Endodermal cell (in vitro differentiated cells): ENCODE data around the gene TAOK2. TPM values are rescaled to one million over a fixed set of nuclear protein-coding genes. Genes with fewer than 3 reads are reported as not detected.

Experiments used
- DNase-seq: peaks from one replicate; pipeline ENCODE4 v3.0.0-alpha.2; 2017
- H3K27ac ChIP-seq: 2 replicates; pipeline ENCODE4 v1.5.1; 2013; ENCODE audit warnings: mild to moderate bottlenecking, low read depth, low read length, moderate library complexity
- H3K27me3 ChIP-seq: 2 replicates; pipeline ENCODE4 v1.6.1; 2013; ENCODE audit warnings: mild to moderate bottlenecking, low read length, moderate library complexity; ENCODE audit not compliant: insufficient read depth, control insufficient read depth, poor library complexity, severe bottlenecking
- H3K36me3 ChIP-seq: 2 replicates; pipeline ENCODE4 v1.7.0; 2013; ENCODE audit warnings: mild to moderate bottlenecking, low read length, moderate library complexity; ENCODE audit not compliant: control insufficient read depth, insufficient read depth
- H3K4me1 ChIP-seq: one replicate; pipeline ENCODE4 v1.7.0; 2013; ENCODE audit warnings: low read length; ENCODE audit not compliant: control insufficient read depth, insufficient read depth
- H3K4me3 ChIP-seq: 2 replicates; pipeline ENCODE4 v1.5.1; 2013; ENCODE audit warnings: mild to moderate bottlenecking, low read length, moderate library complexity
- H3K9ac ChIP-seq: 2 replicates; pipeline ENCODE4 v1.6.1; 2013; ENCODE audit warnings: mild to moderate bottlenecking, low read length, moderate library complexity; ENCODE audit not compliant: poor library complexity, severe bottlenecking; ENCODE audit errors: extremely low read depth
- H3K9me3 ChIP-seq: 2 replicates; pipeline ENCODE4 v1.6.1; 2013; ENCODE audit warnings: mild to moderate bottlenecking, low read length, moderate library complexity; ENCODE audit not compliant: control insufficient read depth
- H3K27ac Mint-ChIP-seq: 2 replicates; pipeline ENCODE4 v1.8.0; 2020; ENCODE audit warnings: mixed read lengths
- H3K27me3 Mint-ChIP-seq: 2 replicates; pipeline ENCODE4 v1.8.0; 2021; ENCODE audit warnings: mild to moderate bottlenecking, mixed read lengths; ENCODE audit not compliant: insufficient read depth
- H3K36me3 Mint-ChIP-seq: 2 replicates; pipeline ENCODE4 v1.8.0; 2020; ENCODE audit warnings: low read depth, mixed read lengths
- H3K4me1 Mint-ChIP-seq: 2 replicates; pipeline ENCODE4 v1.8.0; 2020; ENCODE audit warnings: mixed read lengths
- H3K4me3 Mint-ChIP-seq: 2 replicates; pipeline ENCODE4 v1.8.0; 2020; ENCODE audit warnings: mild to moderate bottlenecking, moderate library complexity, mixed read lengths
- H3K9me3 Mint-ChIP-seq: 2 replicates; pipeline ENCODE4 v1.8.0; 2020; ENCODE audit warnings: mild to moderate bottlenecking, mixed read lengths
- WGBS, 2 experiments: methylation state at CpG; one replicate each; pipeline versions ENCODE4 v1.1.5 to v1.1.7; 2013; ENCODE audit warnings: missing lambda C conversion rate in 2 of 2, mixed read lengths in 1 of 2; ENCODE audit not compliant: insufficient coverage in 1 of 2, insufficient read length in 1 of 2; 5-methylcytosine and 5-hydroxymethylcytosine counted together
- total RNA-seq, 2 donors: library from RNA; stranded (reverse); fragmentation: NEBNext Ultra II Directional in 1 of 2; extraction: Animal tissue kit (Norgen Biotek cat#: 25700) in 1 of 2; gene quantifications; 2 replicates in 1 of 2; 3 replicates in 1 of 2; pipeline ENCODE4 v1.2.1, GENCODE V29; 2021
- TF ChIP-seq, protein P1 (sequence below): fragments of 200-600 bp; sonication (generic); conservative IDR thresholded peaks from 2 replicates; pipeline ENCODE4 v1.5.0; 2021; ENCODE audit warnings: antibody characterized with exemption, mild to moderate bottlenecking

The TAOK2 gene
- total RNA-seq, 2 donors from 2014 or later = 44.6 to 50.2 TPM

DNA sequence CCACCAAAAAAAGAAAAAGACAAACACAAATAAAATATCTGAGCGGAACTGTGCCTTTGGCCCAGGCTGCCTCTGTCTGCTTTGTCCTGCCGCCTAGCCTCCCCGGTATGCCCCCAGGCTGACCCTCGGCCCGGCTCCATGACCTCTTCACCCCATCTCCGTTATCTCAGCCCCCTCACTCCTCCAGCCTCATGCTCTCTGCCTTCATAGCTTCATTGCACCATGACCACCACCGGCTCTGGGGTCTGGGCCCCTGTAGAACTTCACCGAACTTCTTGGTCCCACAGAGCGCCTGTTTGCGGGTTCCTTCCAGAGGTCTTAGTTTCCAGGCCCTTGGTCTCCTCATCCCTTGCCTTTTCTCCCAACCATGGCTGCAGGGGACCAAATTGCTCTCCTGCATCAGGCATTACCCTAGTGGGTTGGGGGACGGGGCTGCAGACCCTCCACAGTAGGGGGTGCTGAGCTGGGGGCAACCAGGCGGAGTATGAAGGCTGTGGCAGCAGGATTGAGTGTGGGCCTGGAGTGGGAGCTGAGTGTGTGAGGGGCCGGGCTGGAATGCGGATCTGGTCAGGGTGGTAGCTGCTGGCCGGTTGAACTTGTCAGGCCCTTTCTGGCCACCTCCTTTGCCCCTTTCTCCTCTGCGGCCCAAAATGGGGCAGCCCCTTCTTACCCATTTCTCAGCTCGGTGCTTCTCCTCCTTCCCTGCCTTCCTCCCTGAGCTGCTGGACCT is 14.8 kb downstream of the TAOK2 start:
- no peak overlapping the region for H3K4me3 Mint-ChIP-seq
- H3K36me3 Mint-ChIP-seq = peaks cover 58% of the 10 kb centered on the region
- H3K4me1 Mint-ChIP-seq = no peaks in the 10 kb centered on the region
- H3K4me3 ChIP-seq = no peak overlapping the region
- H3K36me3 ChIP-seq = peaks cover 79% of the 10 kb centered on the region
- 94 to 97% methylated on average over 11 to 17 of the region's 17 CpGs for WGBS, 2 experiments
- no peak overlapping the region for H3K27ac Mint-ChIP-seq
- DNase-seq = no peak
- no peak overlapping the region for H3K27ac ChIP-seq
- H3K27me3 Mint-ChIP-seq = no peaks in the 10 kb centered on the region
- no peaks in the 10 kb centered on the region for H3K27me3 ChIP-seq
- no peaks in the 10 kb centered on the region for H3K9me3 Mint-ChIP-seq
- H3K4me1 ChIP-seq = no peaks in the 10 kb centered on the region
- H3K9ac ChIP-seq = no peak overlapping the region
- H3K9me3 ChIP-seq = no peaks in the 10 kb centered on the region
- TF ChIP-seq, protein P1, sequence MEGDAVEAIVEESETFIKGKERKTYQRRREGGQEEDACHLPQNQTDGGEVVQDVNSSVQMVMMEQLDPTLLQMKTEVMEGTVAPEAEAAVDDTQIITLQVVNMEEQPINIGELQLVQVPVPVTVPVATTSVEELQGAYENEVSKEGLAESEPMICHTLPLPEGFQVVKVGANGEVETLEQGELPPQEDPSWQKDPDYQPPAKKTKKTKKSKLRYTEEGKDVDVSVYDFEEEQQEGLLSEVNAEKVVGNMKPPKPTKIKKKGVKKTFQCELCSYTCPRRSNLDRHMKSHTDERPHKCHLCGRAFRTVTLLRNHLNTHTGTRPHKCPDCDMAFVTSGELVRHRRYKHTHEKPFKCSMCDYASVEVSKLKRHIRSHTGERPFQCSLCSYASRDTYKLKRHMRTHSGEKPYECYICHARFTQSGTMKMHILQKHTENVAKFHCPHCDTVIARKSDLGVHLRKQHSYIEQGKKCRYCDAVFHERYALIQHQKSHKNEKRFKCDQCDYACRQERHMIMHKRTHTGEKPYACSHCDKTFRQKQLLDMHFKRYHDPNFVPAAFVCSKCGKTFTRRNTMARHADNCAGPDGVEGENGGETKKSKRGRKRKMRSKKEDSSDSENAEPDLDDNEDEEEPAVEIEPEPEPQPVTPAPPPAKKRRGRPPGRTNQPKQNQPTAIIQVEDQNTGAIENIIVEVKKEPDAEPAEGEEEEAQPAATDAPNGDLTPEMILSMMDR = no peak

DNA sequence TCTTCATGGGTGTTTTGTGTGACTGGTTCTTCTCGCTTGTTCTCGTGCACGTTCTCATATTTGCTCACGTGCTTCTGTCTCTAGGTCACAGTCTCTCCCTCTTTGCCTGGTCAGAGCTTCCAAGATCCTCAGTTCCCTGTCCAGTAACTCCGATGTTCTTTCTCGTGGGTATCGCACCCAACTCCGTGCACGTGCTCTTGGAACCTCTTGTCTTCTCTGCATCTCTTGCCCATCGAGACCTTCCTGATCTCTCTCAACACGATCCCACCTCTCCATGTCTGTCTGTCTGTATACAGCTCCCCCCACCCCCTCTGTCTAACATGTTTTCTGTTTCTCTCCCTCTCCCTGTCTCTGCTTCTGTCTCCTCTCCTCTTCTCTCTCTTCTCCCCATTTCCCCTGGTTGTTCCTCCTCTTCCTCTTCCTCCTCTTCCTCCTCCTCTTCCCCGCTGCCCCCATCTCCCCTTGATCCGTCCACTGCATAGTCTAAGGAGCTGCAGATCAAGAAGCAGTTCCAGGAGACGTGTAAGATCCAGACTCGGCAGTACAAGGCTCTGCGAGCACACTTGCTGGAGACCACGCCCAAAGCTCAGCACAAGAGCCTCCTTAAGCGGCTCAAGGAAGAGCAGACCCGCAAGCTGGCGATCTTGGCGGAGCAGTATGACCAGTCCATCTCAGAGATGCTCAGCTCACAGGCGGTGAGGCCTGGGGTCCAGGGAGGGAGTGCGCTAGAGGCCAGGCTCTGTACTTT is 15.6 kb downstream of the TAOK2 start:
- Mint-ChIP-seq H3K9me3 (no peaks in the 10 kb centered on the region), H3K27ac (no peak overlapping the region), H3K4me1 (peaks cover 1% of the 10 kb centered on the region), H3K36me3 (peaks cover 51% of the 10 kb centered on the region), H3K4me3 (no peak overlapping the region), H3K27me3 (no peaks in the 10 kb centered on the region)
- no peaks in the 10 kb centered on the region for H3K9me3 ChIP-seq
- TF ChIP-seq, protein P1 = no peak
- peaks cover 71% of the 10 kb centered on the region for H3K36me3 ChIP-seq
- 94 to 96% methylated on average over 23 of the region's 23 CpGs for WGBS, 2 experiments
- H3K9ac ChIP-seq = no peak overlapping the region
- no peaks in the 10 kb centered on the region for H3K4me1 ChIP-seq
- H3K27ac ChIP-seq = no peak overlapping the region
- no peaks in the 10 kb centered on the region for H3K27me3 ChIP-seq
- no peak for DNase-seq
- H3K4me3 ChIP-seq = no peak overlapping the region

DNA sequence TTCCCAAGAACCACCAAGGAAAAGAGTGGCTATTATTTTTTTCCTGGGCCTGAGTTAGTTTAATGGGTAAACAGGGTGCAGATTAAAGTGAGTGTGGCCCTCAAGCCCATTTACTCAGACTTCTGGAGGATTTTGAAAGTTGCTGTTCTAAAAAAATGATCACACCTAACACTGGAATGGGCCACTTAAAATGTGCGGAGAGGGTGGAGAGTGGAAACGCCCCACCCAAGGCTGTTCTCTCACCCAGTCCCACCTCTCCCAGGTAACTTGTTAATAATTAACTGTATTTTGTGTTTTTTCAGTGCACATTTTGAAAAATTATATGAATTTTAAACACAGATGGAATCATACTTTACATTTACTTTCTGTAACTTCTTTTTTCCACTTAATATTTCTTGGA is 16.4 kb downstream of the TAOK2 start:
- H3K9me3 ChIP-seq = no peaks in the 10 kb centered on the region
- whole genome bisulfite sequencing, 2 experiments = 100% methylated on average over 1 to 2 of the region's 2 CpGs
- Mint-ChIP-seq H3K36me3 (peaks cover 44% of the 10 kb centered on the region), H3K4me3 (no peak overlapping the region), H3K27ac (no peak overlapping the region), H3K9me3 (no peaks in the 10 kb centered on the region), H3K27me3 (no peaks in the 10 kb centered on the region), H3K4me1 (peaks cover 7% of the 10 kb centered on the region)
- H3K4me3 ChIP-seq = no peak overlapping the region
- no peaks in the 10 kb centered on the region for H3K4me1 ChIP-seq
- no peak overlapping the region for H3K9ac ChIP-seq
- no peak for DNase-seq
- no peak overlapping the region for H3K27ac ChIP-seq
- TF ChIP-seq, protein P1 = no peak
- no peaks in the 10 kb centered on the region for H3K27me3 ChIP-seq
- peaks cover 64% of the 10 kb centered on the region for H3K36me3 ChIP-seq
